ENCODE results near the gene VIL1.

DNA sequence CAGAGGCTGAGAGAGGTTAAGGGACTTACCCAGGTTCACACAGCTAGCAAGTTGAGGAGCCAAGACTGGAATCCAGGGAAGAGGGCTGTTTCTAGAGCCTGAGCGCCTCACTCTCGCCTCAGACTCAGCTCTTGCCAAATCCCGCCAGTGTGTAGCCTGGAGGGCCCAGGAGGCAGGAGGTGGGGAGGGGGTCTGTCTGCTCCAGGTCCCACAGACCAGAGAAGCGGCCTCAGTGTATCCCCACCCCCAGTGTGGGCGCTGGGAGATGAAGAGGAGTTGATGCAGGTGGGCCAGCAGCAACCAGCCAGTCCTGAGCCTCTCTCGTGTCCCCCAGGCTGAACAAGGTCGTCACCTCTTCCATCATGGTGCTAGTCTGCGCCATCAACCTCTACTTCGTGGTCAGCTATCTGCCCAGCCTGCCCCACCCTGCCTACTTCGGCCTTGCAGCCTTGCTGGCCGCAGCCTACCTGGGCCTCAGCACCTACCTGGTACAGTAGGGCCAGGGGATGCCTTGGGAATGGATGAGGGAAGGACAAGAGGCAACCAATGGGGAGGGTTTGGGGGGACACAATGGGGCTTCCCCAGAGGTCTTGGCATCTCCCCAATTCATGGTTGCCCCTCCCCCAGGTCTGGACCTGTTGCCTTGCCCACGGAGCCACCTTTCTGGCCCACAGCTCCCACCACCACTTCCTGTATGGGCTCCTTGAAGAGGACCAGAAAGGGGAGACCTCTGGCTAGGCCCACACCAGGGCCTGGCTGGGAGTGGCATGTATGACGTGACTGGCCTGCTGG is 24.4 kb upstream of the VIL1 start:
- TF ChIP-seq, protein P1, sequence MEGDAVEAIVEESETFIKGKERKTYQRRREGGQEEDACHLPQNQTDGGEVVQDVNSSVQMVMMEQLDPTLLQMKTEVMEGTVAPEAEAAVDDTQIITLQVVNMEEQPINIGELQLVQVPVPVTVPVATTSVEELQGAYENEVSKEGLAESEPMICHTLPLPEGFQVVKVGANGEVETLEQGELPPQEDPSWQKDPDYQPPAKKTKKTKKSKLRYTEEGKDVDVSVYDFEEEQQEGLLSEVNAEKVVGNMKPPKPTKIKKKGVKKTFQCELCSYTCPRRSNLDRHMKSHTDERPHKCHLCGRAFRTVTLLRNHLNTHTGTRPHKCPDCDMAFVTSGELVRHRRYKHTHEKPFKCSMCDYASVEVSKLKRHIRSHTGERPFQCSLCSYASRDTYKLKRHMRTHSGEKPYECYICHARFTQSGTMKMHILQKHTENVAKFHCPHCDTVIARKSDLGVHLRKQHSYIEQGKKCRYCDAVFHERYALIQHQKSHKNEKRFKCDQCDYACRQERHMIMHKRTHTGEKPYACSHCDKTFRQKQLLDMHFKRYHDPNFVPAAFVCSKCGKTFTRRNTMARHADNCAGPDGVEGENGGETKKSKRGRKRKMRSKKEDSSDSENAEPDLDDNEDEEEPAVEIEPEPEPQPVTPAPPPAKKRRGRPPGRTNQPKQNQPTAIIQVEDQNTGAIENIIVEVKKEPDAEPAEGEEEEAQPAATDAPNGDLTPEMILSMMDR (conservative IDR thresholded peaks at IDR 0.05 in 1 of 2, IDR thresholded peaks at IDR 0.05 in 1 of 2; ENCODE audit: low read depth in 1 of 2, low read length in 2 of 2), result no peak
- TF ChIP-seq EZH2 (IDR thresholded peaks at IDR 0.05; ENCODE audit: low read length, missing control alignments), result no peak
